K562 (cell line): ENCODE data around the gene RNF166. TPM values are rescaled to one million over a fixed set of nuclear protein-coding genes. Genes with fewer than 3 reads are reported as not detected.
A peak's percentile ranks its signal among the peaks of the same experiment; 100 is the strongest.

Source experiments
- FOXM1 ChIP-seq, 2 experiments: fragments of 450-650 bp in 1 of 2; sonication (generic) in 1 of 2; formaldehyde crosslinking in 1 of 2; IDR thresholded peaks; 2 replicates each; pipeline versions ENCODE4 v1.6.1 to v1.9.0; 2017 to 2022; ENCODE audit warnings: low read depth in 2 of 2, mild to moderate bottlenecking in 2 of 2, missing genetic modification reagents in 1 of 2, moderate library complexity in 1 of 2
- HMGN3 ChIP-seq: IDR thresholded peaks from 2 replicates; pipeline ENCODE4 v1.6.1; 2011; ENCODE audit warnings: borderline replicate concordance, low read depth, mild to moderate bottlenecking, mixed read lengths, low read length; ENCODE audit not compliant: insufficient read length; ENCODE audit errors: extremely low read depth
- MAX ChIP-seq: sonication (generic); formaldehyde crosslinking; IDR thresholded peaks from 2 replicates; pipeline ENCODE4 v1.9.0; 2022; ENCODE audit warnings: mild to moderate bottlenecking, missing genetic modification reagents
- MEF2D ChIP-seq: conservative IDR thresholded peaks from 2 replicates; pipeline ENCODE4 v1.6.1; 2016; ENCODE audit warnings: low read depth, missing genetic modification characterization, missing compliant biosample characterization
- NFIX ChIP-seq: fragments of 250-450 bp; sonication (Bioruptor Pico); IDR thresholded peaks from 2 replicates; pipeline ENCODE4 v1.4.0; 2020; ENCODE audit warnings: low read depth, mild to moderate bottlenecking, moderate library complexity
- PPARD ChIP-seq: fragments of 250-450 bp; sonication (Bioruptor Pico); IDR thresholded peaks from 2 replicates; pipeline ENCODE4 v1.8.0; 2022; ENCODE audit warnings: inconsistent platforms, mild to moderate bottlenecking, moderate library complexity
- RBM22 ChIP-seq: fragments of 200-400 bp; formaldehyde crosslinking; IDR thresholded peaks from 2 replicates; pipeline ENCODE4 v1.6.1; 2018; ENCODE audit warnings: low read length, low read depth; ENCODE audit not compliant: poor library complexity, severe bottlenecking
- SLC30A9 ChIP-seq: fragments of 250-450 bp; sonication (Bioruptor Pico); IDR thresholded peaks from 2 replicates; pipeline ENCODE4 v1.8.0; 2022; ENCODE audit warnings: mild to moderate bottlenecking, moderate library complexity
- SUPT5H ChIP-seq: fragments of 450-650 bp; IDR thresholded peaks from 2 replicates; pipeline ENCODE4 v1.6.1; 2016
- TRIM28 ChIP-seq: fragments of 450-650 bp; IDR thresholded peaks from 2 replicates; pipeline ENCODE4 v1.6.1; 2017
- polyA plus RNA-seq, 8 experiments: library from polyadenylated mRNA; depleted of rRNA in 4 of 8; stranded (reverse) in 5 of 8; unstranded in 3 of 8; fragments of >200 nt; fragmentation: Nextera tagmentation in 2 of 8; fragmentation: Illumina TruSeq in 1 of 8; extraction: Ambion mirVana in 2 of 8; extraction: Trizol in 1 of 8; gene quantifications; 2 replicates each; pipeline versions ENCODE4 v1.2.1 to v1.2.3, GENCODE V29; 2011 to 2014; ENCODE audit warnings: inconsistent platforms in 1 of 8, missing spikeins in 1 of 8
- total RNA-seq, 7 experiments: library from RNA; depleted of rRNA in 6 of 7; stranded (reverse); fragments of >200 nt in 6 of 7; fragmentation: Illumina TruSeq in 2 of 7; extraction: Trizol in 2 of 7; gene quantifications; 2 replicates each; pipeline versions ENCODE4 v1.2.1 to v1.2.3, GENCODE V29; 2011 to 2021; ENCODE audit warnings: low replicate concordance in 1 of 7

RNF166 gene
- total and polyA plus RNA-seq, 9 of the 15 experiments (the other 6 are each of a cell fraction or from before 2014, with no cell fraction given) = 0.56 to 60.3 (median 19.5) TPM

DNA sequence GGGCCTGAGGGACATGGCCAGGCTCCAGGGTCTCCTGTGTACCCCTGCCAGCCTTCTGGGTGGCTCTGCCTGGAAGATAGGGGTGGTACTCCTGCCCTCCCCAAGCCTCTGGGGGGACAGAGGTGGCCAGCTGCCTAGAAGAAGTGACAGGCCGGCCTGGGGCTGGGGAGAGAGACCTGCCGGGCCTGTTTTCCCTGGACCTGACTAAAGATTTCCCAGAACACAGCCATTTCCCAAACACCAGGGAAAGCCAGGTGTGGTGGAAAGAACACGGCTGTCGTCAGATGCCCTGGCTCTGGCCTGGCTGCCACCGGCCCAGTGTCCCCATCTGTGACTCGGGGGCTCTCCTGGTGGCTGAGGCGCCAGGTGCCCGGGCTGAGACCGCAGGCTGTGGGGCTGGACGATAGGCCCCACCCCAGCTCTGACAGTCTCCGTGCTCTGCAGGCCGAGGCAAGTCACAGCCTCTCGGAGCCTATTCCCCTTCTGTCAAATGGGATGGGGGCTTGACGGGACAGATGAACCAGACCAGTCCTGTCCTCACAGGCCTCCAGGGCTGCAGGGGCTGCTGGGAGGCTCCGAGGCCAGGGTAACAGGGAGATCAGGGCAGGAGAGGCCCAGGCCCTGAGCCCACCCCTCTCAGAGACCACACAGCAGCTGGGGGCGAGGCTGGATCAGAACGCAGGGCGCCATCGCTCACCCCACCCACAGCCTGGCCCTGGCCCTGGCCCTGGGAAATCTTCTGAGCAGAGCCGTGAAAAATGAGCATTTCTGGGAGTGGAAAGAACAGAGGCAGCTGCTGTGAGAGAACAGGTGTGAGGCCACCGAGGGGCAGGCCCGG, 33.1 kb upstream of the RNF166 start (continued):
- TF ChIP-seq HMGN3 (peak; percentile 13), MAX (CRISPR knock-in tag) (no peak), RBM22 (peak; percentile 60), SUPT5H (0 out of 2 replicates have a peak, but pooled peaks have one; percentile 11), FOXM1 (IDR thresholded peaks at IDR 0.05; ENCODE audit: low read depth) (no peak), FOXM1 (CRISPR knock-in tag; IDR thresholded peaks at IDR 0.05; ENCODE audit: low read depth) (no peak), PPARD (no peak), MEF2D (tag) (no peak), TRIM28 (no peak), NFIX (CRISPR knock-in tag) (no peak), SLC30A9 (CRISPR knock-in tag) (no peak)
- TF ChIP-seq, all 486 proteins: peak for 4
